GM21390 (cell line): ENCODE measurements around the gene GARNL3.
A peak's percentile ranks its signal among the peaks of the same experiment; 100 is the strongest.

Experiments used
- ATAC-seq: cut with Tn5 transposase; IDR thresholded peaks from one replicate; pipeline ENCODE4 v1.9.1; 2021; ENCODE audit not compliant: unreplicated experiment

GARNL3 gene

GRCh38 chr9:127269449-127269848 lies 4.9 kb downstream of the GARNL3 start:
- no peak for ATAC-seq

DNA sequence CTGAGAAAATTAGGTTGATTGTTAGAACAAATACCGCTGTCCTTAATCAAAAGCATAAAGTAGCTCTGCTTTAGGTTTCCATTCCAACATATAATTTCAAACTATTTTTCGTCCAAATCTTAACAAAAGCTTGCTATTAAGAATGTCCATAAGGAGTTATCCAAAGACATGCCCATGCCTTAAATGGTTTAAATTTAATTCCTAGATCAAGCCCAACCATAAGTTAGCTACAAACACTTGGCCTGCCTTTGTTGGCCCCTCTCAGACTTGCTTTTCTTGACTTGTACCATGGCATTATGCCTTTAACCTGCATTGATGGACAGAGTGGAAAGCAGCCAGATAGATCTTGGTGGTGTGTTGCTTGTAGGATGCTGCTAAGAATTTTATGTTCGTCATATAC lies 8.8 kb downstream of the GARNL3 start:
- no peak for ATAC-seq

- ATAC-seq, result peak; percentile 60
Measured at GRCh38 chr9:127277099-127277498, 12.5 kb downstream of the GARNL3 start.

GRCh38 chr9:127277770-127278169 lies 13.2 kb downstream of the GARNL3 start:
- ATAC-seq, result no peak

DNA sequence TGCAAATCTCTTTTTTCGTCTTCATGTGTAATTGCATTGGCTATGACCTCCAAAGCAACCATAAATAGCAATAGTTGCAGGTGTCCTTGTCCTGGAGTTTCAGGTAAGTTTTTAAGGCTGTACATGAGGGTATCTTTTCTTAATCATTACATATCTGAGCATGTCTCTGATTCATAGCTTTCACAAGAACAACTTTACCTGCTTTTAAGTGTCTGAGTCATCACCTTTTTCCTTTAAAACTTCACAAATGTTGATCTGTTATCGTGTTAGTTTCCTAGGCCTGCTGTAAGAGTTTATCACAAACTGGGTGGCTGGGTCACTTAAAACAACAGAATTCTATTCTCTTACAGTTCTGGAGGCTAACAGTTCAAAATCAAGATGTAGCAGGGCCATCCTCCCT lies 13.8 kb downstream of the GARNL3 start:
- ATAC-seq, result no peak

GRCh38 chr9:127279717-127280285 lies 15.2 kb downstream of the GARNL3 start:
- no peak for ATAC-seq

GRCh38 chr9:127280880-127281660 lies 16.5 kb downstream of the GARNL3 start:
- no peak for ATAC-seq

- no peak for ATAC-seq
Measured at GRCh38 chr9:127281891-127282290, 17.3 kb downstream of the GARNL3 start.

GRCh38 chr9:127282611-127283010 lies 18.0 kb downstream of the GARNL3 start:
- no peak for ATAC-seq

GRCh38 chr9:127283135-127283534 lies 18.6 kb downstream of the GARNL3 start:
- ATAC-seq, result no peak

DNA sequence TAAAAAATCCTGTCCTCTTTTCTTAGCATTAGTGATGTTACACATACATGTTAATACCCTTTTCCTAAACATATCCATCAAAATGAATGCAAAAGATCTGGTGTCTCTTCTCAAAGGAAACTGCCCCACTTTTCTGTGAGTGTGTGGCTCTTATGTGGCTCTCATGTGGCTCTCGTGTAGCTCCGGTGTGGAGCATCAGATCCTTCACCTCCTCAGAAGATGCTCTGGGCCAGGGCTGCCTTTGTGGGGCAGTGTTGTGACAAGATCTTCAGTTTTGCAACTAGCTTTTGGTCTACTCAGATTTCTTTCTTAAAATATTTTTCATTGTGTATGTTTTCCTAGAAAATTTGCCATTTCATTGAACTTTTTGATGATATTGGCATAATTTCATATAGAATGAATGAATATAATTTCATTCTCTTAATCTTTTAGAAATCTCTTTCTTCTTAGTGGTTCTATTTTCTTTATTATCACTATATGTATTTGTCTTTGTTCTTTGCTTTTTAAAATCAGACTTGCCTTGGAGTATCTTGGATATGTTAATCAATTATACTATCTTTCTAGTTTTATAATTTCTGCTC lies 19.4 kb downstream of the GARNL3 start:
- no peak for ATAC-seq

DNA sequence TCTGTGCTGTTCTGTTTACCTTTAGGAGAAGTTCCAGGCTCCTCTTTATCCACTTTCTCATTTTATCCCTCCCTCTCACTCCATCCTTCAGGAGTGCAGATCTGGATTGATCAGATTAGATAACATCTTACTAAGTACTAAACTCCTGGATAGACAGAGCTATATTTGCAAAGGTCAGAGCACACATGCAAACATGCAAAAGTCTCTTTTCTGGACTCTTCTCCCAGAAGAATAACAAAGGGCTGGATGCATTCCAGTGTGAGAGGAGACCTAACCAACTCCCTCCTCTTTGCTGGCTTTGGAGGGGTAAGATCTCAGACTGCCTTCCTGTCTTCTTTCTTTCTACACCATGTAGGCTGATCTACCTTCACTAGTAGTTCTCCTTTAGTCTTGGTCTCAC lies 21.4 kb downstream of the GARNL3 start:
- ATAC-seq, result no peak

DNA sequence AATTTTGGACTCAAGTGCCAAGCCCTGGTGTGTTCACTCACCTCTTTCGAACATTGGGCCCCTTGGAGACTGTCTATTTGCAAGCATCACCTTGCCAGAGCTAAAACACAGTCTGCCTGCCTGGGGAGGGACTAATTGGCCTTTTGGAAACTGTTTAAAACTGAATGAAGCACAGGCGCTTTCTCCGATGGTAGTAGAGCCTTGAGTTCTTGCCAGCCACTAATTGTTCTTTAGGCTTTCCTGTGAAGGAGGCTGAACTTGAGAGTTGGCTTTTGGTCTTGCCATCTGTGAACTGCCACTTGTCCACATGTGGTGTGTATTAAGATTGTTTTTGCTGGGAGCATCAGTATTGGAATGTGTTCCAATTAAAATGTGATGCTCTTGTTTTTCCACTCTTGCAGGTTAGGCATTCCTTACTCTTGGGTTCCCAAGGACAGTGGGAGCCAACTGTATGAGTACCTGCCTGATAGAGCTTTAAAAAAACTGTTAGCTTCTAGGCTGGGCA lies 26.0 kb downstream of the GARNL3 start:
- ATAC-seq, result no peak

DNA sequence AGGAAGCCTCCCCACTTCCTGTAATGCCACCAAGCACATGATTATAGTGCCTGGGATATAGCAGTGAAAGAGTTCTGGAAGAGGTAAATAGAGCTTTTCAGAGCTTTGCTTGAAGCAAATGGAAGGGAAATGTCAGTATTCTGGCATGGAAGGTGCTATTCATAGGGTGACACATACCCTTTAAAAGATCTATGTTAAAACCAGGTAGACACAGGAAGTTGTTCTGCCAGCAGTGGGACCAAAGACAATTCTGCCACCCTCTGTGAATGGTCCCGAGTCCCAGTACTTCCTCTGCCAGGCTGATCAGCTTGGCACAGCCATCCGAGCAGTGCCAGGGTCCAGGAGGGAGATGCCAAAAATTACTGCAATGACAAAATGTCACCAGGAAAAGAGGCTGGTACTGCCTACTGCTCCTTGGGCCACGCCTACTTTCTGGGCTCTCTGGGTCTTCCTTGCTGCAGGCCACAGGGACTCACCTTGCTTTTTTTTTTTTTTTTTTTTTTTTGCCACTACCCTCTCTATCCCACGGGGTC lies 26.7 kb downstream of the GARNL3 start:
- ATAC-seq, result no peak

- ATAC-seq, result no peak
Measured at GRCh38 chr9:127292415-127292814, 27.8 kb downstream of the GARNL3 start.

- no peak for ATAC-seq
Measured at GRCh38 chr9:127293328-127293727, 28.8 kb downstream of the GARNL3 start.

DNA sequence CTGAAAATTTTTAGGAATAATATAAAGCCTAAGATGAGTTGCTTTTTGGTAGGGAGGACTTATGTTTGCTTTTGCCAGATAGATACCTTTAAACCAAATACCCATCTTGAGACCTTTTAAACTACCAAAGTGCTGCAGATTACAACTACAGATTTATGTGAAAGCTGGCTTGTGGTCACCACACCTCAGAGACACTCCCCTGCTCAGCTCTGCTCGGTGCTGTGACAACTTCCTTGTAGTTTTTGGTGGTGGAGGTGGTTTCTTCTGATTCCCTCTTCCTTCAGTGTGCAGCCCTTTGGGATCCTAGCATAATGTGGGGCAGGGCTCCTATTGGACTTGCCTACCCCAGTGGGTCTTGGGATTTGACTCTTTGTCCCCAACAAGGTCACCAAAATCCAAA lies 29.2 kb downstream of the GARNL3 start:
- ATAC-seq, result no peak

DNA sequence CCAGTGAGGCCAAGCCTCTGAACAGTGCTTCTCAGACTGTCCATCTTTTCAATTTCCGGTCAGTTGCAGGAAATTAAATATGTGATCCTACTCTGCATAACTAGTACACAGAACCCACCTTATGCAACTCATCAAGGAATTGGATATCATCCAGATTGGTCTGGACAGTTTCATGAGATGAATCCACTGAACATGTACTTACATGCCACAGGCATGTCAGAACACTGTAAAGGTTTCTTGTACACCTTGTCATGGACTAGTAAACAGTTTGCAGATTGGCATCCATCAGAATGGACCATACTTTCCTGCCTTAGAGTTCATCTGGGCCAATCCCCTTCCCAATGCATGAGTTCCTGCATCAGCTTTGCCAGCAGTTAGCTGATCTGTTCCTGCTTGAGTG lies 30.4 kb downstream of the GARNL3 start:
- ATAC-seq, result no peak

DNA sequence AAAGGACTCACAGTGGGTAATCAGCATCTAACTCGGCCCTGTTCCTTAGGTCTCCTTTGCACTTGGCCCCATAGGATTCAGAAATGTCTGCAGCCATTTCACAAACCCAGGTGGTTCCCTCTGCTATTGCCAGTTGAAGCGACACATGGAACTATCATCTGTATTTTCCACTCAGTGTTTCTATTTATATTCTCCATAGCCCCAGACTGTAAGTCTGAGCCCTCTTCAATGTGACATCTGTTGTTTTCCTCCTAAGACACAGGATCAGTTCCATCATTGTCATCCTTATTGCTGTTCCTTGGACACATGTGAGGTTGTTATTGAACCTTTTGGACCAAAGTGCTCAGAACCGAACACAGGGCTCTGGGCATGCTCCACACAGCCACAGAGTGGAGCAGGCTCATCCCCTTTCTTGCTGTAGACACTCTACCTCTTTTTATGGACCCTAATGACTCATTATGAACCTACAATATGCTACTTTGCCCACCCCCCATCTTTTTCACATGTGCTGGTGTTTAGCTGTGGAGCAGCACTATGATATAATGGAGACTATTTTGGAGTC lies 36.4 kb downstream of the GARNL3 start:
- ATAC-seq, result no peak

- no peak for ATAC-seq
Measured at GRCh38 chr9:127303830-127304229, 39.3 kb downstream of the GARNL3 start.

GRCh38 chr9:127305206-127305837 lies 40.7 kb downstream of the GARNL3 start:
- ATAC-seq, result no peak
